Measurements from ENCODE around the gene CD14.
"Not testable (repeated sequence)": the region's sequence is repeated elsewhere in the genome, so short reads cannot be mapped to it uniquely, and the experiment has no call there.

The CD14 gene

DNA sequence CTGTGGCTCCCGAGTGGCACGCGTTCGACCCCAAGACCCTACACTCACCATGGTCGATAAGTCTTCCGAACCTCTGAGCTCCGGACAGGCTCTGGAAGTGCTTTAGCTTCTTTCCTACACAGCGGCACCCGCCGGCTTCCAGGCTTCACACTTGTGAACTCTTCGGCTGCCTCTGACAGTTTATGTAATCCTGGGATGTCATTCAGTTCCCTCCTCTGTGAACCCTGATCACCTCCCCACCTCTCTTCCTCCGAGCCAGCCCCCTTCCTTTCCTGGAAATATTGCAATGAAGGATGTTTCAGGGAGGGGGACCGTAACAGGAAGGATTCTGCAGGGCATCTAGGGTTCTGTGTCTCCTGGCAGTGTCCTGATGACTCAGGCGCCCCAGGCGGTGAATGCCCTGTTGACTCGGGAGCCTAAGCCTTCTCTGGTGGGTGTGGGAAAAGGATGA is at the start of gene CD14:
Gene CD14 (minus strand): TSS at position 155 of the 451 bp plus-strand sequence. CDS start 104 bp downstream, at position 51.
- TF ChIP-seq POLR2A (IDR thresholded peaks at IDR 0.05; ENCODE audit: low read length) (no peak), GATA1 (IDR thresholded peaks at IDR 0.05; ENCODE audit: low read depth, low read length) (no peak)
- peak in 1 of 2 experiments; percentile 45 for DNase-seq

DNA sequence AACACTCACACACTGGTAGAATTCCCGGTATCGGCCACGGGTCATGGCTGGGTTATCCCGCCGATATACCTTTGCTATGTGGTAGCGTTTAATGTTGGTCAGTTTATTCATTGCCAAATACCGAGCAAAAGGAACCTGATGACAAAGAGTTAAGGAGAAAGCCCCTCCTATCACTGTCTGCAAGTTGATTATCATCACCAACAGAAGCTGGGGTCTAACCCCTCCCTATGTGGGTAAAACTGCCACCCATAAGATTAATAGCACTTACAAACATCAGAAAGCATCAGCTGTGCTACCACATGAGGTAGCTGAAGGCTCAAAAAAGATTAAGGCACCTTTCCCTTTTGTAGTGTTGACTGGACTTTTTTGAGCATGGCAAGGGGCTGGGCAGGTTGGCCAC is 46.0 kb upstream of the CD14 start:
- no peak for TF ChIP-seq GATA1 (IDR thresholded peaks at IDR 0.05; ENCODE audit: low read depth, low read length)
- TF ChIP-seq POLR2A (IDR thresholded peaks at IDR 0.05; ENCODE audit: low read length), result peak; percentile 33

DNA sequence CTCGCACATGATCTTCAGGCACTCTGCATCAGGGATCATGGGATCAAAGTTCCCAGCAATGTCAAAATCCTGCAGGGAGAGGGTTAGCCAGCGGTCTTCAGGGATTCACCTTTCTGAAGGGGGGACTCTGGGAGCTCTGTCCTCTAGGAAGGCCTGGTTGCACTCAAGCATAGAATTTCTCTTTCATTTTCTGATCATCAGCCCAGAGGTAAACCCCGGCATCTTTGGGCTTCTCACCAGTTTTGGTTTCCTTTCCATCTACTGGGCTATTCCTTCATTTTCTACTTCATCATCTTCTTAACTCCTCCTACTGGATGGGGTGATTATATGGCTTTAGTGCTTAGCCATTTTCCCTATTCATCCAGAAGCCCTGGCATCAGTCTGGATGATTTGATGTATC is 45.0 kb upstream of the CD14 start:
- DNase-seq, result no peak
- TF ChIP-seq GATA1 (IDR thresholded peaks at IDR 0.05; ENCODE audit: low read depth, low read length), result no peak
- TF ChIP-seq POLR2A (IDR thresholded peaks at IDR 0.05; ENCODE audit: low read length), result no peak

More for the DNA sequence above, 46.0 kb upstream of the CD14 start:
- peak; percentile 81 to 97 for DNase-seq

- DNase-seq, result no peak
- TF ChIP-seq GATA1 (IDR thresholded peaks at IDR 0.05; ENCODE audit: low read depth, low read length), result no peak
- no peak for TF ChIP-seq POLR2A (IDR thresholded peaks at IDR 0.05; ENCODE audit: low read length)
These were observed 41.7 kb upstream of the CD14 start for GRCh38 chr5:140674629-140675028.

GRCh38 chr5:140674211-140674610 is 41.2 kb upstream of the CD14 start:
- no peak for TF ChIP-seq POLR2A (IDR thresholded peaks at IDR 0.05; ENCODE audit: low read length)
- TF ChIP-seq GATA1 (IDR thresholded peaks at IDR 0.05; ENCODE audit: low read depth, low read length), result no peak
- DNase-seq, result no peak

DNA sequence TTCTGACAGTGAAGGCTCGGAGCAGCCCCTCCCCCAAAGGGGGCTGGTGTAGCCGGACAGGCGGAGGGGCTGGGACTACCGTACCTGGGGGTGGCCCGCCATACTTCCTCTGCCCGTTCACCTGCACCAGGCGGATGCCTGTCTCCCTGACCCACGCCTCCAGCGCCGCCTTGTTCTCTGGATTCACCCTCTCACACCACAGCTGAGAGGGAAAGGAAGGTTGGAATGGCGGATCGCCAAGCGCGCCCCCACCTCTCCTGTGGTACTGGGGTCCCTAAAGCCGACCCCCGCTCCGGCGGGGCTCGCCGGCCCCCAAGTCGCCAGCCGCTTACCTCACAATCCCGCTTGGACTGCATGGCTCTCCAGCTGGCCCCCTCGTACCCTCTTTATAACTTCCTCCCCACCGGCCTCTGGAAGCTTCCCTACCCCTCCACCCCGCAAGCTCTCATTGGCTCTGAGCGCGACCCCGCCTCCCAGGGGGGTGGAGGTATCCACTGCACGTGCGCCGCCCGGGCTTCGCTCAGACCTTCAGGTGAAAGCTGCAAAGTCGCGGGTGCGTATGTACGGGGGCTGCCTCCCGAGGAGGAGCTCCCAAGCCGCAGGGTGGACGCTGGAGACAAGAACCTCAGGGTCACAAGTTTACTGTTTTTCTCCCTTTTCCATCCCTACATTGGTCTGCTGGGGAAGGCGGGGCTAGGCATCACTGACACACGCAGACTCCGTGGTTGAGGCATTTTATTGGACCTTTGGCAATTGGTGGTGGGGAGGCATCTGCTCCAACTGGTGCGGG is 40.4 kb upstream of the CD14 start, which contains the start of gene DND1:
Gene DND1 (minus strand): TSS at position 390 of the 790 bp plus-strand sequence. CDS start 34 bp downstream, at position 356.
- no peak for DNase-seq
- TF ChIP-seq POLR2A (IDR thresholded peaks at IDR 0.05; ENCODE audit: low read length) (no peak), GATA1 (IDR thresholded peaks at IDR 0.05; ENCODE audit: low read depth, low read length) (no peak)

DNA sequence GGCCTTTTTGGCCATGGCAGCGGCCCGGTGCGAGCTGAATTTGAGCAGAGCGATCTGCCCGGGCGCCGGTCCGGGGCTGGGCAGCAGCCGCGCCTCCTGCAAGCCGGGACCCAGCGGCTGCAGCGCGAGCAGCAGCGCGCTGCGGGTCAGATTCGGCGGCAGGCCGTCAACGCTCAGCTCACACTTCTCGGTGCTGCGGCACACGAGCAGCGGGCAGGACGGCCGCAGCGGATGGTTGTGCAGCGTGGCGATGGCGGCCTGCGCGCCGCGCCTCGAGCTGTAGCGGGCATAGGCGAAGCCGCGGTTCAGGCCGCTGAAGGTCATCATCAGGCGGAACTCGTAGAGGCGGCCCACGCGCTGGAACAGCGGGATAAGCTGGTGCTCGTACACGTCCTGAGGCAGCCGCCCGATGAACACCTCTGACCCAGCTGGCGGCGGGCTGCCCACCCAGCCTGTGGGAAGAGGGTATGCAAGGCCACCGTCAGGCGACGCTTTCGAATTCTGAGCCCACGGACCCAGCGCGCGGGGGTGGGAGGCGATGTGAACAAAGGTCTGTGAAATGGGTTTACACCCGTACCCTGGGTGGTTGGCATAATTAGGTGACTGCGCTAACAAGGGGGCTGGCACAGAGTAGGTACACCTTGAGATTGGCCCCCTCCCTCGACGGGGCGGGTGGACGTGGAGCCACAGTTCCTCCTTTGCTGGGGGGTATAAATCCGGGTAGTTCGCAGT is 39.6 kb upstream of the CD14 start:
- DNase-seq, result no peak
- no peak for TF ChIP-seq POLR2A (IDR thresholded peaks at IDR 0.05; ENCODE audit: low read length)
- TF ChIP-seq GATA1 (IDR thresholded peaks at IDR 0.05; ENCODE audit: low read depth, low read length), result no peak

GRCh38 chr5:140671472-140672125 is 38.6 kb upstream of the CD14 start:
- no peak for TF ChIP-seq GATA1 (IDR thresholded peaks at IDR 0.05; ENCODE audit: low read depth, low read length)
- TF ChIP-seq POLR2A (IDR thresholded peaks at IDR 0.05; ENCODE audit: low read length), result no peak
- DNase-seq, result no peak

GRCh38 chr5:140671035-140671434 is 38.1 kb upstream of the CD14 start:
- not testable (repeated sequence) for DNase-seq

DNA sequence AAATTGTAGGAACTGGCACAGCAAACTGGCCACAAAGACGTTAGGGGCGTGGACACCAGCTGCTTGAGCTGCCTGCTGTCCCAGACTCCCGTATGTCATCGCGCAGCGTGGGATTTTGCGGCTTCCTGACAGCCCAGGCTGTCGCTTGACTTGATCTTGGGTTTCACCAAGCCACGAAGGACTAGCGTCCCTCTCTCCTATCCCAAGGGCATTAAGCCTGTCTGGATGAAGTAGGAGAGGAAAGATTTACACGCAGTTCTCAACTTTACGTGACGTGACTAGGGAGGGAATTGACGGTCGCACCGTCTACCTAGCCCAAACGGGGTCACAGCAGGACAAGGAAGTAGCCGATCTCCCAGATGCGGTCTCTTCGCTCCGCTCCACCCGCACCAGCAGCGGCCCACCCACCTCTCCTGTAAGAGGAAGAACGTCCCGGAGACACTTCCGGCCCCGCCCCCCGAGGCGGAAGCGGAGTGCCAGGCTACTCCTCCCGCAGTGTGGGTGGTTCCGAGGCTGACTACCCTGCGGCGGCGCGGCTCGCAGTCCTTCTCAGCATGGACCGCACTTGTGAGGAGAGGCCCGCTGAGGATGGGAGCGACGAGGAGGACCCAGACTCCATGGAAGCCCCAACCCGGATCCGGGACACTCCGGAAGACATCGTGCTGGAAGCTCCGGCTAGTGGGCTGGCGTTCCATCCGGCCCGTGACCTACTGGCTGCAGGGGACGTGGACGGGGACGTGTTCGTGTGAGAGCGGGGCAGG is 31.6 kb upstream of the CD14 start, which contains the start of gene WDR55:
Gene WDR55 (plus strand): TSS at position 546 of the 761 bp plus-strand sequence. CDS start 9 bp downstream, at position 555.
- peak; percentile 95 for DNase-seq
- TF ChIP-seq GATA1 (IDR thresholded peaks at IDR 0.05; ENCODE audit: low read depth, low read length) (no peak), POLR2A (IDR thresholded peaks at IDR 0.05; ENCODE audit: low read length) (peak; percentile 94)

DNA sequence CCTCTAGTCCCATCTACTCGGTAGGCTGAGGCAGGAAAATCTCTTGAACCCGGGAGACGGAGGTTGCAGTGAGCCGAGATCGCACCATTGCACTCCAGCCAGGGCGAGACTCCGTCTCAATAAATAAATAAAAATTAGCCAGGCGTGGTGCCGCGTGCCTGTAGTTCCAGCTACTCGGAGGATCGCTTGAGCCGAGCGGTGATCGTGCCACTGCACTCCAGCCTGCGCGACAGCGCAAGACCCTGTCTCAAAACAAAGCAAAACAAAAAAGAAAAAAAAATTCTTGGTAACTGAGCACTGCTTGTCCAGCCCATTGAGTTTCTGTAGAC is 31.0 kb upstream of the CD14 start:
- DNase-seq, result no peak

DNA sequence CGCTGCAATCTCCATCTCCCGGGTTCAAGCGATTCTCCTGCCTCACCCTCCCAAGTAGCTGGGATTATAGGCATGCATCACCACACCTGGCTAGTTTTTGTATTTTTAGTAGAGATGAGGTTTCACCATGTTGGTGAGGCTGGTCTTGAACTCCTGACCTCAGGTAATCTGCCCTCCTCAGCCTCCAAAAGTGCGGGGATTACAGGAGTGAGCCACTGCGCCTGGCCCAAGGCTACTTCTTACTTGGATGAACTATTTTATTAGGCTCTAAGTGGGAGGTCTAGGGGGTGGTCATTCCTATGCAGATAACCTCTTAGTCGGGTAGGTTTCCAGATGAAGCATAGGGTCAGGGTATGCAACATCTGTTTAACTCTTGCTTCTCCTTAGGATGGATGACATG is 27.4 kb upstream of the CD14 start:
- DNase-seq, result not testable (repeated sequence)

More for the DNA sequence above, 31.0 kb upstream of the CD14 start:
- no peak for TF ChIP-seq POLR2A (IDR thresholded peaks at IDR 0.05; ENCODE audit: low read length)
- TF ChIP-seq GATA1 (IDR thresholded peaks at IDR 0.05; ENCODE audit: low read depth, low read length), result no peak

GRCh38 chr5:140658870-140659269 is 25.9 kb upstream of the CD14 start:
- DNase-seq, result no peak
- no peak for TF ChIP-seq GATA1 (IDR thresholded peaks at IDR 0.05; ENCODE audit: low read depth, low read length)
- TF ChIP-seq POLR2A (IDR thresholded peaks at IDR 0.05; ENCODE audit: low read length), result no peak

- TF ChIP-seq GATA1 (IDR thresholded peaks at IDR 0.05; ENCODE audit: low read depth, low read length) (no peak), POLR2A (IDR thresholded peaks at IDR 0.05; ENCODE audit: low read length) (no peak)
- no peak for DNase-seq
These were observed 14.1 kb upstream of the CD14 start for GRCh38 chr5:140647042-140647419.

Data from erythroblast (primary cell).